ENCODE data around the gene ZSCAN1.
"Not testable (repeated sequence)": the region's sequence is repeated elsewhere in the genome, so short reads cannot be mapped to it uniquely, and the experiment has no call there.

ZSCAN1 gene

GRCh38 chr19:58007285-58007684 lies 26.5 kb upstream of the ZSCAN1 start:
- DNase-seq (ENCODE audit: extremely low spot score): no peak
- CTCF ChIA-PET: no interaction called here
- POLR2A ChIA-PET: no interaction called here
- TF ChIP-seq HDGF (IDR thresholded peaks at IDR 0.05; ENCODE audit: borderline replicate concordance): no peak
- no peak for TF ChIP-seq BHLHE40 (IDR thresholded peaks at IDR 0.05; ENCODE audit: borderline replicate concordance)
- TF ChIP-seq ZNF384 (IDR thresholded peaks at IDR 0.05): no peak
- no peak for TF ChIP-seq FOXK2 (IDR thresholded peaks at IDR 0.05)
- no peak for TF ChIP-seq FOXA1 (IDR thresholded peaks at IDR 0.05)
- TF ChIP-seq TARDBP (IDR thresholded peaks at IDR 0.05): no peak
- TF ChIP-seq FOXM1 (IDR thresholded peaks at IDR 0.05; ENCODE audit: borderline replicate concordance): no peak
- no peak for TF ChIP-seq NFRKB (IDR thresholded peaks at IDR 0.05)

GRCh38 chr19:58008877-58009276 lies 24.9 kb upstream of the ZSCAN1 start:
- DNase-seq (ENCODE audit: extremely low spot score); POLR2A ChIA-PET; CTCF ChIA-PET: not testable (repeated sequence)

- ChIA-PET POLR2A (no interaction called here), CTCF (no interaction called here)
- no peak for TF ChIP-seq FOXM1 (IDR thresholded peaks at IDR 0.05; ENCODE audit: borderline replicate concordance)
- no peak for TF ChIP-seq L3MBTL2 (conservative IDR thresholded peaks at IDR 0.05)
- TF ChIP-seq PKNOX1 (IDR thresholded peaks at IDR 0.05): no peak
- TF ChIP-seq SP1 (IDR thresholded peaks at IDR 0.05): no peak
- no peak for TF ChIP-seq SUZ12 (IDR thresholded peaks at IDR 0.05)
- TF ChIP-seq FOXK2 (IDR thresholded peaks at IDR 0.05): no peak
- TF ChIP-seq LEF1 (IDR thresholded peaks at IDR 0.05; ENCODE audit: borderline replicate concordance): no peak
- no peak for TF ChIP-seq ZNF384 (IDR thresholded peaks at IDR 0.05)
- no peak for TF ChIP-seq ARNT (IDR thresholded peaks at IDR 0.05)
- TF ChIP-seq FOXA1 (IDR thresholded peaks at IDR 0.05): no peak
- TF ChIP-seq HDGF (IDR thresholded peaks at IDR 0.05; ENCODE audit: borderline replicate concordance): no peak
- TF ChIP-seq NFRKB (IDR thresholded peaks at IDR 0.05): no peak
- no peak for TF ChIP-seq CTBP1 (IDR thresholded peaks at IDR 0.05; ENCODE audit: borderline replicate concordance)
- no peak for TF ChIP-seq ELF4 (IDR thresholded peaks at IDR 0.05)
- no peak for TF ChIP-seq TARDBP (IDR thresholded peaks at IDR 0.05)
- no peak for TF ChIP-seq BHLHE40 (IDR thresholded peaks at IDR 0.05; ENCODE audit: borderline replicate concordance)
- DNase-seq (ENCODE audit: extremely low spot score): no peak
Measured at GRCh38 chr19:58009301-58009665, 24.5 kb upstream of the ZSCAN1 start.

GRCh38 chr19:58009666-58010301 lies 24.0 kb upstream of the ZSCAN1 start:
- no peak for TF ChIP-seq FOXA1 (IDR thresholded peaks at IDR 0.05)
- TF ChIP-seq FOXK2 (IDR thresholded peaks at IDR 0.05): no peak
- no peak for TF ChIP-seq TARDBP (IDR thresholded peaks at IDR 0.05)
- TF ChIP-seq CTBP1 (IDR thresholded peaks at IDR 0.05; ENCODE audit: borderline replicate concordance): no peak
- TF ChIP-seq NFRKB (IDR thresholded peaks at IDR 0.05): no peak
- TF ChIP-seq LEF1 (IDR thresholded peaks at IDR 0.05; ENCODE audit: borderline replicate concordance): no peak
- no peak for TF ChIP-seq L3MBTL2 (conservative IDR thresholded peaks at IDR 0.05)
- ChIA-PET POLR2A (interaction anchor here (1.2 kb wide), 1 partner anchor 8 kb away, joined by 3 read pairs; no protein-coding TSS in a partner anchor), CTCF (no interaction called here)
- DNase-seq (ENCODE audit: extremely low spot score): no peak

GRCh38 chr19:58010507-58010906 lies 23.3 kb upstream of the ZSCAN1 start:
- DNase-seq (ENCODE audit: extremely low spot score): no peak
- CTCF ChIA-PET: no interaction called here
- POLR2A ChIA-PET: interaction anchor here (1.2 kb wide), 1 partner anchor 9 kb away, joined by 3 read pairs; no protein-coding TSS in a partner anchor
- TF ChIP-seq NFRKB (IDR thresholded peaks at IDR 0.05) (no peak), FOXK2 (IDR thresholded peaks at IDR 0.05) (no peak), ZNF384 (IDR thresholded peaks at IDR 0.05) (no peak), ELF4 (IDR thresholded peaks at IDR 0.05) (no peak), BHLHE40 (IDR thresholded peaks at IDR 0.05; ENCODE audit: borderline replicate concordance) (no peak), PKNOX1 (IDR thresholded peaks at IDR 0.05) (no peak), L3MBTL2 (conservative IDR thresholded peaks at IDR 0.05) (no peak), FOXM1 (IDR thresholded peaks at IDR 0.05; ENCODE audit: borderline replicate concordance) (no peak), CTBP1 (IDR thresholded peaks at IDR 0.05; ENCODE audit: borderline replicate concordance) (no peak), LEF1 (IDR thresholded peaks at IDR 0.05; ENCODE audit: borderline replicate concordance) (no peak), FOXA1 (IDR thresholded peaks at IDR 0.05) (no peak), ARNT (IDR thresholded peaks at IDR 0.05) (no peak), SP1 (IDR thresholded peaks at IDR 0.05) (no peak), TARDBP (IDR thresholded peaks at IDR 0.05) (no peak), HDGF (IDR thresholded peaks at IDR 0.05; ENCODE audit: borderline replicate concordance) (no peak), SUZ12 (IDR thresholded peaks at IDR 0.05) (no peak)

GRCh38 chr19:58014141-58014540 lies 19.7 kb upstream of the ZSCAN1 start:
- TF ChIP-seq ARNT (IDR thresholded peaks at IDR 0.05) (no peak), L3MBTL2 (conservative IDR thresholded peaks at IDR 0.05) (no peak), SP1 (IDR thresholded peaks at IDR 0.05) (no peak), HDGF (IDR thresholded peaks at IDR 0.05; ENCODE audit: borderline replicate concordance) (no peak), CTBP1 (IDR thresholded peaks at IDR 0.05; ENCODE audit: borderline replicate concordance) (no peak), FOXK2 (IDR thresholded peaks at IDR 0.05) (no peak), BHLHE40 (IDR thresholded peaks at IDR 0.05; ENCODE audit: borderline replicate concordance) (no peak), TARDBP (IDR thresholded peaks at IDR 0.05) (no peak), NFRKB (IDR thresholded peaks at IDR 0.05) (no peak)
- no peak for DNase-seq (ENCODE audit: extremely low spot score)
- POLR2A ChIA-PET: no interaction called here
- CTCF ChIA-PET: no interaction called here

GRCh38 chr19:58020129-58020528 lies 13.7 kb upstream of the ZSCAN1 start:
- no peak for TF ChIP-seq ZNF384 (IDR thresholded peaks at IDR 0.05)
- no peak for TF ChIP-seq LEF1 (IDR thresholded peaks at IDR 0.05; ENCODE audit: borderline replicate concordance)
- no peak for TF ChIP-seq L3MBTL2 (conservative IDR thresholded peaks at IDR 0.05)
- CTCF ChIA-PET: no interaction called here

More at GRCh38 chr19:58020129-58020528, 13.7 kb upstream of the ZSCAN1 start:
- DNase-seq (ENCODE audit: extremely low spot score): no peak
- POLR2A ChIA-PET: no interaction called here
